PC-3 (cell line): ENCODE data around the gene SCYL1.

Experiments used
- EZH2 ChIP-seq: fragments of 300-600 bp; sonication (generic); IDR thresholded peaks from one replicate; pipeline ENCODE4 v1.6.1; 2017; ENCODE audit warnings: antibody characterized with exemption, mild to moderate bottlenecking, low read length; ENCODE audit not compliant: unreplicated experiment
- TF ChIP-seq, protein P1 (sequence below): fragments of 300-600 bp; sonication (generic); conservative IDR thresholded peaks from 2 replicates; pipeline ENCODE4 v1.5.1; 2017; ENCODE audit warnings: antibody characterized with exemption, low read depth, mild to moderate bottlenecking, low read length

DNA sequence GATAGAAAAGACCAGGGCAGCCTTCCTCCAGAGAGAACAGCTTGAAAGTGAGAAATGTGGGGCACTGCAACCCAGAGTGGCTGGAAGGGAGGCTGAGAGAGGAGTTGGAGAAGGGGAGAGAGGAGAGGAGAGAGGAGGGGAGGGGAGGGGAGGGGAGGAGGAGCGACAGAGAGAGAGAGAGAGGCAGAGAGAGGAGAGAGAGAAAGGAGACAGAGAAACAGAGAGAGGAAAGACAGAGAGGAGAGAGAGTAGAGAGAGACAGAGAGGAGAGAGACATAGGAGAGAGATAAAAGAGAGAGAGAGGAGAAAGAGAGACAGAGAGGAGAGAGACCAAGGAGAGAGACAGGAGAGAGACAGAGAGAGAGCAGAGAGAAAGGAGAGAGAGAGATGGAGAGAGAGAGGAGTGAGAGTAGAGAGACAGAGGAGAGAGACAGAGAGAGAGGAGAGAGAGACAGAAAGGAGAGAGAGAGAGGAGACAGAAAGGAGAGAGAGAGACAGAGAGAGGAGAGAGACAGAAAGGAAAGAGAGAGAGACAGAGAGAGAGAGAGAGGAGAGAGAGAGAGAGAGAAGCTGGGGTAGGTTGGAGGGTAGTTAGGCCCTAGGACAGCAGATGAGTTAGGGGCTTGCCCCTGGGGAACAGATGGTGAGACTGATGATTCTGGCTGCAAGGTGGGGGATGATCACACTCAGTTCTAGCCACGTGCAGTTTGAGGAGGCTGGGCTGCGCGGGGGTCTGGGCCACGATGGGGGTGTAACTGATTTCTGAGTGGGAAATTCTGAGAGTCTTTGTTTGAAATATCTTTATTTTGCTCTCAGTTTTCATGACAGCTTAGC, 8.5 kb upstream of the SCYL1 start:
- TF ChIP-seq, protein P1, sequence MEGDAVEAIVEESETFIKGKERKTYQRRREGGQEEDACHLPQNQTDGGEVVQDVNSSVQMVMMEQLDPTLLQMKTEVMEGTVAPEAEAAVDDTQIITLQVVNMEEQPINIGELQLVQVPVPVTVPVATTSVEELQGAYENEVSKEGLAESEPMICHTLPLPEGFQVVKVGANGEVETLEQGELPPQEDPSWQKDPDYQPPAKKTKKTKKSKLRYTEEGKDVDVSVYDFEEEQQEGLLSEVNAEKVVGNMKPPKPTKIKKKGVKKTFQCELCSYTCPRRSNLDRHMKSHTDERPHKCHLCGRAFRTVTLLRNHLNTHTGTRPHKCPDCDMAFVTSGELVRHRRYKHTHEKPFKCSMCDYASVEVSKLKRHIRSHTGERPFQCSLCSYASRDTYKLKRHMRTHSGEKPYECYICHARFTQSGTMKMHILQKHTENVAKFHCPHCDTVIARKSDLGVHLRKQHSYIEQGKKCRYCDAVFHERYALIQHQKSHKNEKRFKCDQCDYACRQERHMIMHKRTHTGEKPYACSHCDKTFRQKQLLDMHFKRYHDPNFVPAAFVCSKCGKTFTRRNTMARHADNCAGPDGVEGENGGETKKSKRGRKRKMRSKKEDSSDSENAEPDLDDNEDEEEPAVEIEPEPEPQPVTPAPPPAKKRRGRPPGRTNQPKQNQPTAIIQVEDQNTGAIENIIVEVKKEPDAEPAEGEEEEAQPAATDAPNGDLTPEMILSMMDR = no peak
- TF ChIP-seq EZH2 = no peak
